ENCODE results near the gene ZNF846.

GRCh38 chr19:9727644-9728043, 40.9 kb downstream of the ZNF846 start:
- TF ChIP-seq POLR2A (IDR thresholded peaks at IDR 0.05) (no peak), CTCF (IDR thresholded peaks at IDR 0.05) (no peak)

All from tibial nerve (tissue), 3 donors.